AML-193 (cell line): ENCODE data around the gene TIAL1.
"Not testable (repeated sequence)": the region's sequence is repeated elsewhere in the genome, so short reads cannot be mapped to it uniquely, and the experiment has no call there.

ENCODE experiments used
- DNase-seq, 2 experiments: peaks; one replicate each; lab custom pipeline; 2025; lab: John Stamatoyannopoulos, UW

TIAL1 gene

GRCh38 chr10:119596537-119597404 lies at the start of gene TIAL1:
TIAL1 (minus strand) TSS chr10:119596964; CDS start chr10:119596465, 499 bp downstream.
- DNase-seq, result peak; percentile 99

GRCh38 chr10:119644994-119645393 lies 48.2 kb upstream of the TIAL1 start:
- no peak for DNase-seq

GRCh38 chr10:119644205-119644814 lies 47.5 kb upstream of the TIAL1 start:
- DNase-seq, result no peak

- no peak for DNase-seq
Measured at GRCh38 chr10:119643306-119644204, 46.8 kb upstream of the TIAL1 start.

- no peak for DNase-seq
Measured at GRCh38 chr10:119642556-119643111, 45.9 kb upstream of the TIAL1 start.

- DNase-seq, result no peak
Measured at GRCh38 chr10:119640875-119641526, 44.2 kb upstream of the TIAL1 start.

- no peak for DNase-seq
Measured at GRCh38 chr10:119640384-119640783, 43.6 kb upstream of the TIAL1 start.

- no peak for DNase-seq
Measured at GRCh38 chr10:119638982-119639381, 42.2 kb upstream of the TIAL1 start.

GRCh38 chr10:119637631-119638030 lies 40.9 kb upstream of the TIAL1 start:
- no peak for DNase-seq

GRCh38 chr10:119634219-119634544 lies 37.4 kb upstream of the TIAL1 start:
- DNase-seq, result peak in 1 of 2 experiments; percentile 8

GRCh38 chr10:119633538-119634218 lies 36.9 kb upstream of the TIAL1 start:
- DNase-seq, result no peak

GRCh38 chr10:119630300-119630699 lies 33.5 kb upstream of the TIAL1 start:
- no peak for DNase-seq

GRCh38 chr10:119625570-119626280 lies 29.0 kb upstream of the TIAL1 start:
- DNase-seq, result peak in 1 of 2 experiments; percentile 13

- DNase-seq, result no peak
Measured at GRCh38 chr10:119621078-119621384, 24.3 kb upstream of the TIAL1 start.

- DNase-seq, result no peak
Measured at GRCh38 chr10:119620241-119621077, 23.7 kb upstream of the TIAL1 start.

GRCh38 chr10:119619811-119620210 lies 23.0 kb upstream of the TIAL1 start:
- DNase-seq, result not testable (repeated sequence)

- no peak for DNase-seq
Measured at GRCh38 chr10:119619215-119619614, 22.5 kb upstream of the TIAL1 start.

GRCh38 chr10:119616882-119617570 lies 20.3 kb upstream of the TIAL1 start:
- DNase-seq, result no peak

- DNase-seq, result no peak
Measured at GRCh38 chr10:119614686-119615085, 17.9 kb upstream of the TIAL1 start.
